T-helper 17 cell (primary cell): ENCODE results near the gene KATNB1. TPM values are rescaled to one million over a fixed set of nuclear protein-coding genes. Genes with fewer than 3 reads are reported as not detected.

Experiments used
- ATAC-seq: fragments of 150-1000 bp; cut with Tn5 transposase; 2 replicates; pipeline ENCODE4 v1.10.0; 2021; ENCODE audit warnings: mild to moderate bottlenecking, moderate library complexity
- DNase-seq, 3 donors: peaks; one replicate each; pipeline versions ENCODE4 v3.0.0 to v3.0.0-alpha.2; 2020 to 2021
- H3K9me3 ChIP-seq: one replicate; pipeline ENCODE4 v1.7.0; 2013; ENCODE audit warnings: low read length, mild to moderate bottlenecking; ENCODE audit not compliant: control insufficient read depth, poor library complexity, severe bottlenecking
- H3K27ac Mint-ChIP-seq: one replicate; pipeline ENCODE4 v1.8.0; 2022; ENCODE audit warnings: mild to moderate bottlenecking, moderate library complexity, mixed read lengths
- H3K27me3 Mint-ChIP-seq: one replicate; pipeline ENCODE4 v1.8.0; 2022; ENCODE audit warnings: mixed read lengths
- H3K36me3 Mint-ChIP-seq: one replicate; pipeline ENCODE4 v1.8.0; 2022; ENCODE audit warnings: low read depth, mixed read lengths
- H3K4me1 Mint-ChIP-seq: one replicate; pipeline ENCODE4 v1.8.0; 2022; ENCODE audit warnings: mild to moderate bottlenecking, mixed read lengths
- H3K4me3 Mint-ChIP-seq: one replicate; pipeline ENCODE4 v1.8.0; 2022; ENCODE audit warnings: mild to moderate bottlenecking, moderate library complexity, mixed read lengths
- total RNA-seq, 4 donors: library from RNA in 2 of 4; stranded (reverse) in 2 of 4; gene quantifications; one replicate each; pipeline ENCODE4 v1.2.3 and lab custom pipeline; 2022 to 2026

The KATNB1 gene
- total RNA-seq, 2 donors from 2014 or later, result 24.3 to 27.3 TPM

GRCh38 chr16:57747091-57747490 lies 11.5 kb downstream of the KATNB1 start:
- Mint-ChIP-seq H3K27me3 (no peaks in the 10 kb centered on the region), H3K27ac (no peak overlapping the region), H3K4me1 (no peaks in the 10 kb centered on the region), H3K36me3 (peaks cover 3% of the 10 kb centered on the region), H3K4me3 (no peak overlapping the region)
- no peaks in the 10 kb centered on the region for H3K9me3 ChIP-seq
- DNase-seq (no peak), ATAC-seq (no peak)

GRCh38 chr16:57747496-57747895 lies 11.9 kb downstream of the KATNB1 start:
- H3K4me3 Mint-ChIP-seq, result no peak overlapping the region
- peaks cover 3% of the 10 kb centered on the region for H3K36me3 Mint-ChIP-seq
- no peak overlapping the region for H3K27ac Mint-ChIP-seq
- ATAC-seq, result no peak
- H3K27me3 Mint-ChIP-seq, result no peaks in the 10 kb centered on the region
- H3K4me1 Mint-ChIP-seq, result no peaks in the 10 kb centered on the region
- no peak for DNase-seq
- no peaks in the 10 kb centered on the region for H3K9me3 ChIP-seq

- Mint-ChIP-seq H3K36me3 (peaks cover 3% of the 10 kb centered on the region), H3K27me3 (no peaks in the 10 kb centered on the region), H3K27ac (no peak overlapping the region), H3K4me1 (no peaks in the 10 kb centered on the region), H3K4me3 (no peak overlapping the region)
- DNase-seq, result no peak
- H3K9me3 ChIP-seq, result no peaks in the 10 kb centered on the region
- no peak for ATAC-seq
These were observed 12.4 kb downstream of the KATNB1 start for GRCh38 chr16:57747996-57748395.

- Mint-ChIP-seq H3K27ac (no peak overlapping the region), H3K4me3 (no peak overlapping the region), H3K27me3 (no peaks in the 10 kb centered on the region), H3K4me1 (no peaks in the 10 kb centered on the region), H3K36me3 (peaks cover 3% of the 10 kb centered on the region)
- no peaks in the 10 kb centered on the region for H3K9me3 ChIP-seq
- DNase-seq (no peak), ATAC-seq (no peak)
These were observed 13.0 kb downstream of the KATNB1 start for GRCh38 chr16:57748596-57748995.

- no peaks in the 10 kb centered on the region for H3K9me3 ChIP-seq
- H3K36me3 Mint-ChIP-seq, result peaks cover 5% of the 10 kb centered on the region
- H3K4me3 Mint-ChIP-seq, result no peak overlapping the region
- H3K27ac Mint-ChIP-seq, result no peak overlapping the region
- no peaks in the 10 kb centered on the region for H3K27me3 Mint-ChIP-seq
- no peak for DNase-seq
- H3K4me1 Mint-ChIP-seq, result no peaks in the 10 kb centered on the region
- ATAC-seq, result no peak
These were observed 13.6 kb downstream of the KATNB1 start for GRCh38 chr16:57749101-57749692.

- ATAC-seq (no peak), DNase-seq (no peak)
- H3K27me3 Mint-ChIP-seq, result no peaks in the 10 kb centered on the region
- H3K9me3 ChIP-seq, result no peaks in the 10 kb centered on the region
- peaks cover 5% of the 10 kb centered on the region for H3K36me3 Mint-ChIP-seq
- H3K4me3 Mint-ChIP-seq, result no peak overlapping the region
- no peaks in the 10 kb centered on the region for H3K4me1 Mint-ChIP-seq
- H3K27ac Mint-ChIP-seq, result no peak overlapping the region
These were observed 14.4 kb downstream of the KATNB1 start for GRCh38 chr16:57749856-57750452.

GRCh38 chr16:57750796-57751538 lies 15.4 kb downstream of the KATNB1 start:
- Mint-ChIP-seq H3K4me3 (no peak overlapping the region), H3K36me3 (peaks cover 5% of the 10 kb centered on the region)
- no peak for ATAC-seq

GRCh38 chr16:57751539-57752202 lies 16.1 kb downstream of the KATNB1 start:
- DNase-seq (no peak), ATAC-seq (no peak)
- Mint-ChIP-seq H3K4me1 (no peaks in the 10 kb centered on the region), H3K27me3 (no peaks in the 10 kb centered on the region), H3K4me3 (no peak overlapping the region), H3K36me3 (peaks cover 7% of the 10 kb centered on the region), H3K27ac (no peak overlapping the region)
- no peaks in the 10 kb centered on the region for H3K9me3 ChIP-seq

More at GRCh38 chr16:57750796-57751538, 15.4 kb downstream of the KATNB1 start:
- no peaks in the 10 kb centered on the region for H3K9me3 ChIP-seq
- H3K4me1 Mint-ChIP-seq, result no peaks in the 10 kb centered on the region
- no peak overlapping the region for H3K27ac Mint-ChIP-seq
- no peaks in the 10 kb centered on the region for H3K27me3 Mint-ChIP-seq
- no peak for DNase-seq

GRCh38 chr16:57752203-57752580 lies 16.6 kb downstream of the KATNB1 start:
- H3K27me3 Mint-ChIP-seq, result no peaks in the 10 kb centered on the region
- H3K36me3 Mint-ChIP-seq, result peaks cover 7% of the 10 kb centered on the region
- H3K27ac Mint-ChIP-seq, result no peak overlapping the region
- no peaks in the 10 kb centered on the region for H3K9me3 ChIP-seq
- H3K4me3 Mint-ChIP-seq, result no peak overlapping the region
- no peaks in the 10 kb centered on the region for H3K4me1 Mint-ChIP-seq
- DNase-seq (no peak), ATAC-seq (no peak)

- no peak overlapping the region for H3K4me3 Mint-ChIP-seq
- H3K27me3 Mint-ChIP-seq, result no peaks in the 10 kb centered on the region
- no peaks in the 10 kb centered on the region for H3K4me1 Mint-ChIP-seq
- ATAC-seq (no peak), DNase-seq (no peak)
- peaks cover 7% of the 10 kb centered on the region for H3K36me3 Mint-ChIP-seq
- H3K27ac Mint-ChIP-seq, result no peak overlapping the region
- H3K9me3 ChIP-seq, result no peaks in the 10 kb centered on the region
These were observed 17.2 kb downstream of the KATNB1 start for GRCh38 chr16:57752581-57753447.

- H3K4me3 Mint-ChIP-seq, result no peak overlapping the region
- ATAC-seq (no peak), DNase-seq (no peak)
- H3K36me3 Mint-ChIP-seq, result peaks cover 7% of the 10 kb centered on the region
- H3K27me3 Mint-ChIP-seq, result no peaks in the 10 kb centered on the region
- no peaks in the 10 kb centered on the region for H3K9me3 ChIP-seq
- H3K4me1 Mint-ChIP-seq, result no peaks in the 10 kb centered on the region
- no peak overlapping the region for H3K27ac Mint-ChIP-seq
These were observed 18.1 kb downstream of the KATNB1 start for GRCh38 chr16:57753448-57754353.
